ENCODE results near the gene BAIAP2L1.
"Not testable (repeated sequence)": the region's sequence is repeated elsewhere in the genome, so short reads cannot be mapped to it uniquely, and the experiment has no call there.

BAIAP2L1 gene

DNA sequence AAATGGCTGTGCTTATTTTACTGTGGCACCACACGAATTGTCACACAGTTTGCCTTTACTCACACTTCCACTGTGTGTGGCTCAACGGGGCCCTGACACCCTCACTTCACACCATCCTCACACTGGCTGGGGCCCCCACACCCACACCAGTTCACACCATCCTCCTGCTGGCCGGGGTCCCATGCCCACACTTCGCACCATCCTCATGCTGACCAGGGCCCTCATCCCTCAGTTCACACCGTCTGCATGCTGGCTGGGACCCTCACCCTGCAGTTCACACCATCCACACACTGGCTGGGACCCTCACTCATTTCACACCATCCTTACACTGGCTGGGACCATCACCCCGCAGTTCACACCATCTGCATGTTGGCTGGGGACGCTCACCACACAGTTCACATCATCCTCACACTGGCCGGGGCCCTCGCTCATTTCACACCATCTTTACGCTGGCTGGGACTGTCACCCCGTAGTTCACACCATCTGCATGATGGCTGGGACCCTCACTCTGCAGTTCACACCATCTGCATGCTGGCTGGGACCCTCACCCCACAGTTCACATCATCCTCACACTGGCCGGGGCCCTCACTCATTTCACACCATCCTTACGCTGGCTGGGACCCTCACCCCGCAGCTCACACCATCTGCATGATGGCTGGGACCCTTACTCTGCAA lies 83.4 kb downstream of the BAIAP2L1 start:
- no peak for DNase-seq

GRCh38 chr7:98315994-98316527 lies 84.8 kb downstream of the BAIAP2L1 start:
- not testable (repeated sequence) for DNase-seq

GRCh38 chr7:98315318-98315993 lies 85.4 kb downstream of the BAIAP2L1 start:
- DNase-seq, result no peak

DNA sequence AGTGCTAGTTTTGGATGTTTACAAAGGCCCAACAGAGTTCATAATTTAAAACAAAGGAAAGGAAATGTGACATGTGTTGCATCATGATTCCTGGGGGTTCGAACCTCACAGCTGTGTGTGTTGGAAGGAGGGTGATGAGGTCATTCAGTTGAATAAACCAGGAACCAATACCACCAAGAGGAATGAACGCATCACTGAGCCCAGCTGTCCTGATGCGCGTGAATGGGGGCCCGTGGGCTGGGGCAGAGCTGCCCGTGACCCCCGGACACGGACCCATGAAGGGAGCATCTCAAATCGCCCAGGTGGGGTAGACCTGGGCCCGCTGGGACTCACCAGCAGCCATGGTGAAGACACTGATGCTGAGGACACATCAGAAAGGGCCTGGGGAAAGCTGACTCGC lies 86.4 kb downstream of the BAIAP2L1 start:
- no peak for DNase-seq

DNA sequence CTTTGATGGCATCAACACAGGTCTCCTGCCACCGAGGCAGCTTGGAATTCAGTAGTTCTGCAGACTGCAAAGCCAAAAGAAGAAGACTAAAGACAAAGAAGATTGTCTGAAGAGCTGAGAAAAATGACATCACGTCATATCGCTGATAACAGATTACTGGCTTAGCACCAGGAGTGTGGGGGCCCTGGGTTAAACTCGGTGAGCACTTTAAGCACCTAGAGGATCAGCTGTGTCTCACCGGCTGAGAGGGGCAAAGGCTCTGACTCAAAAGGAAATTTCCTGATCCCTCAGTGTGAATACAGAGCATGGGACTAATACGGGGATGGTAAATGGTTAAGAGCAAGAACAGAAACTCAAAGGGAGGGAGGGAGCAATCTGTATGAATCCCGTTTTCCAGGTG lies 88.7 kb downstream of the BAIAP2L1 start:
- DNase-seq, result no peak

- no peak for DNase-seq
Measured at GRCh38 chr7:98309566-98309965, 91.3 kb downstream of the BAIAP2L1 start.

GRCh38 chr7:98307971-98308466 lies 92.9 kb downstream of the BAIAP2L1 start:
- DNase-seq, result no peak

GRCh38 chr7:98305951-98306535 lies 94.8 kb downstream of the BAIAP2L1 start:
- no peak for DNase-seq

DNA sequence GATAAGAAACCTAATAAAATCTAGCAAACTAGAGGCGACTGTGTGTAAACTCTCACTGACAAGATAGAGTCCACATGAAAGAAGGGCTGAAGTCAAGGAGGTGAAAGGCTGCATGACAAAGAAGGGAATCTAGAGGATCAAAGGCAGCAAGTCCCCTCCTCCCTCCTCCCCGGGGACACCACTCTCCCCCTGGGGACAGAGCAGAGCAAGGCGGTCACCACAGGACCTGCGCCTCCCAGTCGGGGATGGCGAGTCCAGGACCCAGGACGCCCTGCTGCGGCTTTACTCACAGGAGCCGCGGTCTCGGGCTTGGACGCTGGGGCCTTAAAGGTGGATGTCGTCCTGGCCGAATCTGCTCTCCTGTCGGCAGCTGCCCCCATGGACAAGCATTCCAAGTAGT lies 97.0 kb downstream of the BAIAP2L1 start:
- no peak for DNase-seq

- DNase-seq, result no peak
Measured at GRCh38 chr7:98303176-98303865, 97.6 kb downstream of the BAIAP2L1 start.

DNA sequence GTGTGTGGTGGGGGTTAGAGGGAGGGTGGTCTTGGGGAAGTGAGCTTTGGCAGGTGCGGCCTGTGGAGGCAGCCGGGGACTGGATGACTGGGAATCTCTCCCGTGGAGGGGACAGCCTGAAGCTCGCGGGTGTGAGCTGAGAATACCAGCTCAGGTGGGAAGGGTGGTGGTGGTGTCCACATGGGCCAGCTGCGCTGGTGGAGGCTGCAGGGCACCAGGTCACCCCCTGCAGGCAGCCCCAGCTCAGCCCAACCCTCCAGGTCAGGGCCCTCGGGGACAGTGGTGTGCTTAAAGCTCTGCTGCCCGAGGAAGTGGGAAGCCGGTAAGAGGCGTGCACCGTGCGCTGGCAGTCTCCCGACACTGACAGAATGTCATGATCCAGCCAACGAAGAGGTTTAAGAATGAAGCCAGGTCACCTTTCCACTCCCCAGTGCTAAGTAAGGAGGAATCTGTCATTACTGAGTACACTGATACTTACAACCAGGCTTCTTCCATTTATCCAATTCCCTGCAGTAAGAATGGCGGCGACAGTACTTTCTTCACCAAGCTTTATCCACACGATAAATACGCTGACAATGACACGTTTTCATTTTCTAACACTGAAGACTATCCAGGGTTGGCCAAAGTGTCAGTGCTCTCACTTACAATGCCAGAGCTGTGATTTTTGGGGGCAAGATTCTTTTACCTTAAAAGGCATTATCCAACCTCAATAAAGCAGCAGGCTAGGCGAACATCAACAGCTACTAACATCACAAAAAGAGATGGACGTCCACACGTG lies 99.0 kb downstream of the BAIAP2L1 start:
- DNase-seq, result no peak

- DNase-seq, result no peak
Measured at GRCh38 chr7:98300595-98301372, 100.1 kb downstream of the BAIAP2L1 start.

DNA sequence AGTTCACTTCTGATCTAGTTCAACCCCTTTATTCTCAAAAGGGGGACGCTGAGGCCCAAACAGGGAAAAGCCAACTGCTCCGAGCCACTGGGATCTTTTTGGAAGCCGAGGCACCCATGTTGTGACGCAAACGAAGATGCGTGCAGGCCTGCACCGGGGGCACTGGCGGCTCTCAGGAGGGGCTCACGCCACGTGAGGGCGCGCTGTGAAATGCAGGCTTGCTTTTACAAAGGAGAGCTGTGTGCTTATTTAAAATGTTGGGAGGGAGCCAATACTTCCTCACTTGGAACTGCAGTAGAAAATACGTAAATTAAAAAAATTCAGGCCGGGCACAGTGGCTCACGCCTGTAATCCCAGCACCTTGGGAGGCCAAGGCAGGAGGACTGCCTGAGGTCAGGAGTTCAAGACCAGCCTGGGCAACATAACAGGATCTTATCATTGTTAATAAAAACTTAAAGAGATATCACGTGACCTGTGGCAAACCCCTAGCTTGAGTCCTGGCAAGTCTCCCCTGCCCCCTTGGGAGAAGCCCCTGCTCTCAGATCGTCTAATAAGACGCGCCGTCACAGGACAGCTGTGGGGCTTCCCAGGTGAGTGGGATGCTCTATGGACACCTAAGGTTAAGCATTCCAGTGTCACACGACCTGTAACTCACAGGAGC lies 103.1 kb downstream of the BAIAP2L1 start:
- no peak for DNase-seq

GRCh38 chr7:98296833-98297232 lies 104.1 kb downstream of the BAIAP2L1 start:
- DNase-seq, result no peak

DNA sequence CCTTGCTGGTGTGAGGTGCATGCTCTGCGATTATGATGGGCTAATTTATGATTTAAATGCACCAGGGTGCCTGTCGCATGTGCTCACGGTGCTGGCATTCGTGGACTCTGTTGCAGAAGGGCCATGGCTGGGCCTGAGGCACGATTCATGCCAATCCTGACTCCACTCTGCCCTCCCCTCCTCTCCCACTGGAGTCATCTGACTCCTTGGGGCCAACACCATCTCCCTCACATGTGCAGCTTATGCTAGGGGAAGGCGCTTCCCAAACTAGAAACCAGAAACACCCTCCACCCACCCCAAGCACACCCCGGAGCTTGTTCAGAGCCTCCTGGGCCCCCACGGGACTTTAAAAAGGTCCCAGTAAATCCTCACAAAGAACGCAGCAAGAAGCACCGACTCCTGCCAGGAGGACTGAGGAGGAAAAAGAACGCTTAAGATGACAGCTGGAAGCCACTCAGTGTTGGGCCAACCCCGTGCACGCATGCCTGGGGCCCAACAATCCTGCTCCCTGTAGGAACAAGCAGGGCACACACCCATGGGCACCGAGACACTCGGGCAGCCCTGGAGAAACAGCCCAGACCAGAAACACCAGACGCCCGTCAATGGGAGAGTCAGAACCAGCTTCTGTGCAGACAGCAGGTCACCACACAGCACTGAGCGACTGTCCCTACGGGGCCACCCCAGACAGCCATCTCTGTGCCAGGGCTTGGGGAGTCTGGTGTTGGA lies 105.3 kb downstream of the BAIAP2L1 start:
- DNase-seq, result no peak

GRCh38 chr7:98294798-98295382 lies 106.0 kb downstream of the BAIAP2L1 start:
- DNase-seq, result no peak

- DNase-seq, result no peak
Measured at GRCh38 chr7:98294326-98294725, 106.6 kb downstream of the BAIAP2L1 start.

GRCh38 chr7:98293746-98294145 lies 107.1 kb downstream of the BAIAP2L1 start:
- DNase-seq, result no peak

GRCh38 chr7:98293265-98293664 lies 107.6 kb downstream of the BAIAP2L1 start:
- DNase-seq, result no peak

DNA sequence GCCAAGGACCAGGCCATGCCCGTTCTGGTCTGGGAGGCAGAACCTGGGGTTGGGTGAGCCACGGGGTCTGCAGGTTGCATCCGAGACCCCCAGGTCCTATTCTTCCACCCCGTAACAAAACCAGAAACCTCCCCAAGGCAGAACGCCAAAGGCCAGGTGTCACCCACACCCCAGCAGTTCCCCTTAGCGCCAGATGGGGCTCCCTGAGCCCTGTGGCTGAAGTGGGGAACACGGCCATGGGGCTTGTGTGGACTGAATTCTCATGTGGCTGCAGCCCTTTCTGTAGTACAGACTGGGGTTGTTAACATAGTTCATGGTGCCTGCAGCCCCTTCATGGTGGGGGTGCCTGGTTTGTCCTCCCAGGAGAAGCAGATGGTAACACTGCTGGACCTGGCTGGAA lies 109.2 kb downstream of the BAIAP2L1 start:
- DNase-seq, result no peak
